ENCODE data around the gene SLC41A1.

SLC41A1 gene

GRCh38 chr1:205785446-205785845 lies 27.6 kb downstream of the SLC41A1 start:
- no peak for DNase-seq

- no peak for DNase-seq
Measured at GRCh38 chr1:205783904-205784303, 29.1 kb downstream of the SLC41A1 start.

DNA sequence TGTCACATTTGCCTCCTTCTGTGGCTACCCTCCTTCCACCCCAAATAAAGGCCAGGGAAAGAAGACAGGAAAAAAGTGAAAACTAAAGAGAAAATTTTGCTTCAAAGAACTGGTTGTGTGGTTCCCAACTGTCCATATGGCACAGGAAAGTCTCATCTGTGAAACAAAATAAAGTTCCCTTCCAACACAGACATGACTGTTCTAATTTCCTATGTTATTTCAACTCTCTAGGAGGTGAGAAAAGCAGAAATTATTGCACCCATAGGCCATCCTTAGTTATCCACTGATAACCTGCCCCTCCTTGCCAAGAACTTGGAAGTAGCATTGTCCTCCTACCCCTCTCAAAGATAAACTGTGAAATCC lies 29.6 kb downstream of the SLC41A1 start:
- no peak for DNase-seq

GRCh38 chr1:205782627-205783432 lies 30.2 kb downstream of the SLC41A1 start:
- no peak for DNase-seq

- no peak for DNase-seq
Measured at GRCh38 chr1:205780335-205780734, 32.7 kb downstream of the SLC41A1 start.

GRCh38 chr1:205777994-205778393 lies 35.0 kb downstream of the SLC41A1 start:
- DNase-seq: no peak

DNA sequence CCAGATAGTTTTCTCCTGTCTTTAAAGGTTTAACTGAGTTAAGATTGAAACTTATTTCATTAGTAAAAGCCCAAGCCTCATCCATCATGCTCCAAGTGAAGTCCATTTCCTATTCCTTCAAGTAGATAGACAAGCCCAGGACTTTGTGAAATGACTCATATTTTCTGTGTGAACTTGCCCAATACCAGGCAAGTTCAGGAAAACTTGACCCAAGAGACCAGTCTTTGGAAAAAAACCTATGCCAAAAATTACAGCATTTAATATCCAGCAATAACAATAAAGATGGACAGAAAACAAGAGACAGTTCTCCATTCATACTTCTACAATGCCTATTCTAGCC lies 37.3 kb downstream of the SLC41A1 start:
- no peak for DNase-seq

DNA sequence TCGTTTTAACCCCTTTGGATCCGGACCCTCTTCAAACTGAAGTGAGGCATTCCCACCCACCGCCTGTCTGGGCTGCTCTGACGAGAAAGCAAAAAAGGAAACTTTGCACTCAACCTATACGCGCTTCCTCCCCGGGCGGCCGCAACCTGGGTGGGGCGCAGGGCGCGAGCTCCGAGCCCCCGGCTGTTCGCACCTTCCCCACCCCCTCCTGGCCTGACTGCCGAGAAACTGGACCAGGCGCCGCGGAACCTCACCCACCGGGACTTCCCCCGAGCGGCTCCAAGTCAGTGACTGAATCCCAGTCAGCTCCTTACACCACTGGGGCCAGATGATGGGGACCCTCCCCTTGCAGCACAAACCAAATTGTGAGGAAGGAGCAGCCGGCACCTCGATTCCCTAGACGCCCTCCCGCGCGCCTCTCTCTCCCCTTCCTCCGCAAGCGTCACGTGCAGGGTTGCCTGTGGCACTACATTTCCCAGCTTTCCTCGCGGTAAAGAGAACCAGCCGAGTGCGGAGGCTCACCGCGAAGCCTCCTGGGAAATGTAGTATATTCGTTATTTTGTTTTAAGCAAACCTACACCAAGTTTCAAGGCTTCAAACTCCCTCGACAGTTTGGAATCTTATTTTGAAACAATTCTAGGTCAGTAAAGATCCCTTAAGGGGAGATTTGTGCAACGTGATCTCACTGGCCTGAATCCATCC lies 37.8 kb downstream of the SLC41A1 start, which contains the start of gene RAB29:
TSS of gene RAB29 (minus strand) at position 468 of the 702 bp plus-strand sequence. CDS start 526 bp downstream, outside the sequence.
- peak; percentile 80 for DNase-seq

DNA sequence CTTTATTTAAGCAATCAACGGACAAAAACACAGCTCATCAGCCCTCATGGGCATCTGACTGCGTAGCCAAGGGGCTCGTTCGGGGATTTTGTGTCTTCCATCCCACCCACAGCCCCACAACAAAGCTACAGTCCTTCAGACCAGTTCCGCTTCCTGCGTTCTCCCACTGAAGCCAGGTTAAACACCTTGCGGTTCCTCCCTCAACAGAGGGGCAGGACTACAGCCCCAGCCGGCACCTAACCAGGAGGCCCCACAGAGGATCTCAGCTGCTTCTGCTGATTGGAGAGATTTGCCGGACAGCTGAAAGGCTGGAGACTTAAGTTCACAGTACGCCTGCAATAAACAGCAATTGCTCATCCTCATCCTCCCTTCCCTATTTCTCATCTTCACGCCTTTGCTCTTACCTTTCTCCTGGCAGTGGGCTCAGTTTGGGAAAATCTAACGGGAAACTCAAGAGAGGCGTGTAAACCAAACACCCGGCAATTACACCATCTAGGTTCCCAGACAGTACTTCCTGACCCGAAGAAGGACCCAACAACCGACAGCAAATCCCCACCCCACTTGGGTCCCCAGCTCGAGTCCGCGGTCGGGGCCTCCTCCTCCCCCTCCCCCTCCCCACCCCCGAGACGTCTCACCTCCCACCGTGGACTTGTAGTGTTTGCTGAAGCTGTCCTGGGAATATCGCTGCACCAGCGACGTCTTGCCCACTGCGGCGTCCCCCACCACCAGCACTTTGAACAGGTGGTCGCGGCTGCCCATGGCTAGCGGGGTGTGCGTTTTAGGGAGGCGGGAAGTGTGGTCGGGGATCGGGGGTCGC lies 38.6 kb downstream of the SLC41A1 start:
- peak; percentile 34 for DNase-seq

DNA sequence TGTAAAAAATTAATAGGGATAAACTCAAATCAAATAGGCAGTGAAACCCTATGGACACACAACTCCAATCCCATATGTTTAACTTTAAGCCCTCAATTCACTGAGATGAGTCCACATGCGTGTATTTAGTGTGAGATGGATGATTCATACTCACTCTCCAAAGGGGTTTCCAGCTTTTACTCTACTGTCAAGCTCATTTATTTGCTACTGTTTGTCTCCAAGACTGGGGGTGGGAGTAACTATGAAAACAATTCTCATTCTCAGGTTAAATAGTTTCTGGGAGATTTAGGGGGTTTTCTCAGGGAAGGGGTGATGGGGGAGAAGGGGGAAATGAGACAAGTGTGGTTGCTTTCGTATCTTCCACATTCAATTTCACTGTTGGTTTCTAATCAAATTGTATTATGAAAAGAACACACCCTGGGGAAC lies 40.4 kb downstream of the SLC41A1 start:
- DNase-seq: no peak

GRCh38 chr1:205770618-205771017 lies 42.4 kb downstream of the SLC41A1 start:
- no peak for DNase-seq

- no peak for DNase-seq
Measured at GRCh38 chr1:205769641-205770365, 43.2 kb downstream of the SLC41A1 start.

DNA sequence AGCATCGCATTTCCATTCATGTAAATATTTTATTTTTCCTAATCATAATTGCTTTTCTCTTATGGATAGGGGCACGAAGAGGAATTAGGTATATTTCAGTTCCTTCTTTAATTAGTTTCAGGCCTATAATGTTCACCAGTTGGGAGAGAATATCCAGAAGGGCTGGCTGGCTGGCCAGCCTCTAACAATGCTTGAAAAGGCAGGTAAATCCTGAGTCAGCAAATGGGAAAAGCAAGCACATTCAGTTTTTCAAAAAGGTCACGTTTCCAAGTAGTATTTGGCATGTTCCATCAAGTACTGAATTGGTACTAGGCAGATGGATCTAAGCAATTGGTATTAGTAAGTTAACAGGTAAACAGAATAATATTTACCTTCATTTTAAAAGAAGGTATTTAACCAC lies 45.8 kb downstream of the SLC41A1 start:
- DNase-seq: no peak

- no peak for DNase-seq
Measured at GRCh38 chr1:205766570-205766969, 46.4 kb downstream of the SLC41A1 start.

DNA sequence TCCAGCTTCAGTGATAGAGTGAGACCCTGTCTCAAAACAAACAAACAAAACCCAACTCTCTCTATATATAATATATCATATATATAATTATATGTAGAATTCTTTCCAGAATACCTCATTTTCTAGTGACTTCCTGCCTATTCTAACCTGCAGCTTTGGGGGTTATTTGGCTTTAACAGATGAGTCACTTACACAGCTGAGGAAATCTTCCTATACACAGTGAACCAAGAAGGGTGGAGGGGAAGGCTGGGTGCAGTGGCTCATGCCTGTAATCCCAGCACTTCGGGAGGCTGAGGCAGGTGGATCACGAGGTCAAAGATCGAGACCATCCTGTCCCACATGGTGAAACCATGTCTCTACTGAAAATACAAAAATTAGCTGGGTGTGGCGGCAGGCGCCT lies 47.0 kb downstream of the SLC41A1 start:
- no peak for DNase-seq

DNA sequence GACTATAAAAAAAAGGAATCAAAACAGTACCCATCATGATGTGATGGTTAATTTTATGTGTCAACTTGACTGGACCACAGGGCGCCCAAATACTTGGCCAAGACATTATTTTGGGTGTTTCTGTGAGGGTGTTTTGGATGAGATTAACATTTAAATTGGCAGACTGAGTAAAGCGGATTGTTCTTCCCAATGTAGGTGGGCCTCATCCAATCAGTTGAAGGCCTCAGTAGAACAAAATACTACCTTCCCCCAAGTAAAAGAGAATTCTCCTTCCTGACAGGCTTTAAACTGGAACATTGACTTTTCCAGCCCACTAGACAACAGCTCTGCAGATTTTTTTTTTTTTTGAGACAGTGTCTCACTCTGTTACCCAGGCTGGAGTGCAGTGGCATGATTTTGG lies 48.4 kb downstream of the SLC41A1 start:
- DNase-seq: no peak

GRCh38 chr1:205763980-205764379 lies 49.0 kb downstream of the SLC41A1 start:
- no peak for DNase-seq

GRCh38 chr1:205760606-205761005 lies 52.4 kb downstream of the SLC41A1 start:
- DNase-seq: no peak

DNA sequence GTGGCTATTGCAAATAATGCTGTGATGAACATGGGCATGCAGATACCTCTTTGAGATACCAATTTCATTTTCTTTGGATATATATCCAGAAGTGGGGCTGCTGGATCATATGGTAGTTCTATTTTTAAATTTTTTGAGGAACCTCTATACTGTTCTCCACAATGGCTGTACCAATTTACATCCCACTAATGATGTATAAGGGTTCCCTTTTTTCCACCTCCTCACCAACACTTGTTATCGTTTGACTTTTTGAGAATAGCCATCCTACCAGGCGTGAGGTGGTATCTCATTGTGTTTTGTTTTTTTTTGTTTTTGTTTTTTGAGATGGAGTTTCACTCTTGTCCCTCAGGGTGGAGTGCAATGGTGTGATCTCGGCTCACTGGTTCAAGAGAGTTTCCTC lies 56.4 kb downstream of the SLC41A1 start:
- DNase-seq: no peak

- no peak for DNase-seq
Measured at GRCh38 chr1:205754857-205755256, 58.1 kb downstream of the SLC41A1 start.

- no peak for DNase-seq
Measured at GRCh38 chr1:205751036-205751651, 61.9 kb downstream of the SLC41A1 start.
